HG03575 (cell line): ENCODE results near the gene ATP4B.
"Not testable (repeated sequence)": the region's sequence is repeated elsewhere in the genome, so short reads cannot be mapped to it uniquely, and the experiment has no call there.

ENCODE experiments used
- ATAC-seq: cut with Tn5 transposase; IDR thresholded peaks from one replicate; pipeline ENCODE4 v1.9.1; 2021; ENCODE audit not compliant: unreplicated experiment, insufficient number of reproducible peaks, low FRiP score; ENCODE audit errors: extremely low read depth

ATP4B gene

GRCh38 chr13:113629866-113630265 lies 28.1 kb downstream of the ATP4B start:
- ATAC-seq, result no peak

- no peak for ATAC-seq
Observed at GRCh38 chr13:113628291-113629270, 29.4 kb downstream of the ATP4B start.

- ATAC-seq, result no peak
Observed at GRCh38 chr13:113627136-113627535, 30.9 kb downstream of the ATP4B start.

- no peak for ATAC-seq
Observed at GRCh38 chr13:113625965-113626721, 31.9 kb downstream of the ATP4B start.

- not testable (repeated sequence) for ATAC-seq
Observed at GRCh38 chr13:113624640-113625304, 33.2 kb downstream of the ATP4B start.

- no peak for ATAC-seq
Observed at GRCh38 chr13:113624235-113624587, 33.8 kb downstream of the ATP4B start.

- no peak for ATAC-seq
Observed at GRCh38 chr13:113623491-113624234, 34.3 kb downstream of the ATP4B start.

GRCh38 chr13:113622791-113623490 lies 35.1 kb downstream of the ATP4B start:
- no peak for ATAC-seq

- ATAC-seq, result not testable (repeated sequence)
Observed at GRCh38 chr13:113621986-113622550, 35.9 kb downstream of the ATP4B start.

GRCh38 chr13:113621498-113621897 lies 36.5 kb downstream of the ATP4B start:
- ATAC-seq, result not testable (repeated sequence)

GRCh38 chr13:113621046-113621445 lies 37.0 kb downstream of the ATP4B start:
- no peak for ATAC-seq

GRCh38 chr13:113620036-113620796 lies 37.8 kb downstream of the ATP4B start:
- ATAC-seq, result no peak

- ATAC-seq, result no peak
Observed at GRCh38 chr13:113618455-113618854, 39.5 kb downstream of the ATP4B start.

- no peak for ATAC-seq
Observed at GRCh38 chr13:113617961-113618360, 40.0 kb downstream of the ATP4B start.

- ATAC-seq, result no peak
Observed at GRCh38 chr13:113616991-113617749, 40.8 kb downstream of the ATP4B start.

- no peak for ATAC-seq
Observed at GRCh38 chr13:113616281-113616906, 41.6 kb downstream of the ATP4B start.
